Adipocyte (in vitro differentiated cells): ENCODE results near the gene COL11A2.

Source experiments
- DNase-seq: peaks from one replicate; pipeline ENCODE4 v3.0.0-alpha.2; 2015; ENCODE audit warnings: low read depth
- H3K27me3 ChIP-seq: replicated peaks from 2 replicates; pipeline ENCODE4 v1.7.0; 2013; ENCODE audit warnings: mild to moderate bottlenecking, low read length, moderate library complexity; ENCODE audit not compliant: control insufficient read depth, insufficient read depth
- H3K36me3 ChIP-seq: 2 replicates; pipeline ENCODE4 v1.7.0; 2013; ENCODE audit warnings: low read length, mild to moderate bottlenecking, moderate library complexity; ENCODE audit not compliant: control insufficient read depth, insufficient read depth, severe bottlenecking
- H3K4me1 ChIP-seq: 2 replicates; pipeline ENCODE4 v1.7.0; 2013; ENCODE audit warnings: mild to moderate bottlenecking, low read length, moderate library complexity; ENCODE audit not compliant: control insufficient read depth, insufficient read depth
- H3K4me3 ChIP-seq: 2 replicates; pipeline ENCODE4 v1.7.0; 2013; ENCODE audit warnings: mild to moderate bottlenecking, low read length, moderate library complexity
- H3K9ac ChIP-seq: 2 replicates; pipeline ENCODE4 v1.7.0; 2013; ENCODE audit warnings: mild to moderate bottlenecking, low read length, moderate library complexity
- H3K9me3 ChIP-seq: 2 replicates; pipeline ENCODE4 v1.7.0; 2013; ENCODE audit warnings: mild to moderate bottlenecking, low read length, moderate library complexity; ENCODE audit not compliant: control insufficient read depth

The COL11A2 gene

DNA sequence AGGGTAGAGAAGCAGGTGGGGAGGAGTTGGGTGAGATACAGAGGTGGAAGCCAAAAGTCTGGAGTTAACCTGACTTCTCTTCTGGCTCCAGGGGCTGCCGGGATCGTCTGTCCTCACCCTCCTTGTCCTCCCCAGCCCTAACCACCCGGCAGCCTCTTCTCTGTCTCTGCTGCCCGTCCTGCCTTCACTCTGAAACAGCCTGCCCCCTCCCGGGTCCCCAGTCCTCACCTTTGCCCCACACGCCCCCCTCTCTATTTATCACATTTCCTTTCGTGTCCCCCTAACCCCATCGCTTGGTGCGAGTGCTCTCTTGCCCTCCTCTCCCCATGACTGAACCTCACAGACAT, 21.7 kb upstream of the COL11A2 start:
- H3K4me1 ChIP-seq, result peaks cover 13% of the 10 kb centered on the region
- no peaks in the 10 kb centered on the region for H3K9me3 ChIP-seq
- no peak for DNase-seq
- peak overlapping the region; percentile 84 for H3K4me3 ChIP-seq
- no peaks in the 10 kb centered on the region for H3K27me3 ChIP-seq
- peak overlapping the region; percentile 89 for H3K9ac ChIP-seq
- H3K36me3 ChIP-seq, result peaks cover 17% of the 10 kb centered on the region

DNA sequence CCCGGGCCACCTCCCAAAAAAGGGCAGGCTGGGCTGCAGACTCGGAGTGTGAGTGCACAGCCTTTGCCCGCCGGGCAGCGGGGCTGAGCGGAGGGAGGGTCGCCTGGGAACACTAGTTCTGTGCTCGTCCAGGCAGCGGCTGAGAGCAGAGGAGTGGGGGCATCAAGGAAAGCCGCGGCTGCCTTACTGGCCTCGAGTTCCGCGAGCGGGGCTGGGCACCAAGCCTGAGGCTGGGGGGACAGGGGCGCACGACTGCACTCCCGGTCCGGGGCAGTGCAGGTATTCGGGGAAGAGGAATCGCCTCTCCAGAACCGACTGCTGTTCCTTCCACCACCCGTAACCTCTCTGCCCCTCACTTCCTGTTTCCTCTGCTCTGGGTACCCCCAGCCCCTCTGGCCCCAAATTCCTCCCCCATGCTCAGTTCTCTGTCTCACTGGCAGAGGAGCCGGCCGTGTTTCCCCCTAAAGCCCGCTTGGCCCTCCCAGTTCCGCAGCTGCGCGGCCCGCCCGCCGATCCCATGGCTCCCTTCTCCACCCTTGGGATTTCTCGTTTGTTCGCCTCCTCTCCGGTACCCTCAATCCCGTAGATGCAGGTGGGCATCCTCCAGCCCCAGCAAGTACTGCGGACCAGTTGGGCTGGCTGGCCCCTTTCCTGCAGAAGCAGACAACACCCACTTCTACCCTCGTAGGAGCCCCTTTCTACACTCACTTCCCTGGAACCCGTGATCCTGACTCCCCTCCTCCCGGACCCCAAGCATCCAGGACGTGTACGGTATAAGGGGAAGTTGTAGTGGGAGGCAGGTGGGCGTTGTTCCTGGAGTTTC, 21.1 kb upstream of the COL11A2 start:
- Histone ChIP-seq H3K4me1 (peaks cover 16% of the 10 kb centered on the region), H3K9ac (peak overlapping the region; percentile 89), H3K9me3 (no peaks in the 10 kb centered on the region), H3K4me3 (peak overlapping the region; percentile 84), H3K27me3 (no peaks in the 10 kb centered on the region), H3K36me3 (peaks cover 17% of the 10 kb centered on the region)
- DNase-seq, result peak; percentile 53

- peak overlapping the region; percentile 89 for H3K9ac ChIP-seq
- no peaks in the 10 kb centered on the region for H3K27me3 ChIP-seq
- H3K36me3 ChIP-seq, result peaks cover 17% of the 10 kb centered on the region
- H3K9me3 ChIP-seq, result no peaks in the 10 kb centered on the region
- peak overlapping the region; percentile 84 for H3K4me3 ChIP-seq
- H3K4me1 ChIP-seq, result peaks cover 16% of the 10 kb centered on the region
- DNase-seq, result no peak
These were observed 20.5 kb upstream of the COL11A2 start for GRCh38 chr6:33212857-33213165.

DNA sequence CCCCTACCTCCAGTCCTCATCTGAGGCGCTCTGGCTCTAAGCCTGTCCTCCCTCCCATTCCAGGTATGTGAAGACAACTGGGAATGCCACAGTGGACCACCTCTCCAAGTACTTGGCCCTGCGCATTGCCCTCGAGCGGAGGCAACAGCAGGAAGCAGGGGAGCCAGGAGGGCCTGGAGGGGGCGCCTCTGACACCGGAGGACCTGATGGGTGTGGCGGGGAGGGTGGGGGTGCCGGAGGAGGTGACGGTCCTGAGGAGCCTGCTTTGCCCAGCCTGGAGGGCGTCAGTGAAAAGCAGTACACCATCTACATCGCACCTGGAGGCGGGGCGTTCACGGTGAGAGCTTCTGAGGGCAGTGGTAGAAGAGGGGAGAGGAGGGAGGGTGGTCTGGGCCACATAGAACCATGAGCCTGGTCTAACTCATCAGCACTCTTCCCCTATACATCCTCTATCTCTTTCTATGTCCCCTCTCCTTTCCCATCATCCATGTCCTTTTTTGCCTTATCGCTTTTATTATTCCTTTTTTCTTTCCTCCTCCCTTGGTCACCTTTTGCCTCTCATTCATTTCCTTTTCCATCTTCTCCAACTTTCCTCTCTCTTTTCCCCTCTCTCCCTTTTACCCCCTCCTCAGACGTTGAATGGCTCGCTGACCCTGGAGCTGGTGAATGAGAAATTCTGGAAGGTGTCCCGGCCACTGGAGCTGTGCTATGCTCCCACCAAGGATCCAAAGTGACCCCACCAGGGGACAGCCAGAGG, 19.6 kb upstream of the COL11A2 start:
- H3K4me1 ChIP-seq, result peaks cover 21% of the 10 kb centered on the region
- no peaks in the 10 kb centered on the region for H3K27me3 ChIP-seq
- no peak for DNase-seq
- no peaks in the 10 kb centered on the region for H3K9me3 ChIP-seq
- no peak overlapping the region for H3K4me3 ChIP-seq
- peak overlapping the region; percentile 89 for H3K9ac ChIP-seq
- peaks cover 17% of the 10 kb centered on the region for H3K36me3 ChIP-seq

- no peak overlapping the region for H3K9ac ChIP-seq
- H3K27me3 ChIP-seq, result no peaks in the 10 kb centered on the region
- no peak for DNase-seq
- peaks cover 25% of the 10 kb centered on the region for H3K4me1 ChIP-seq
- peaks cover 17% of the 10 kb centered on the region for H3K36me3 ChIP-seq
- H3K4me3 ChIP-seq, result no peak overlapping the region
- no peaks in the 10 kb centered on the region for H3K9me3 ChIP-seq
These were observed 18.9 kb upstream of the COL11A2 start for GRCh38 chr6:33211136-33211535.

- no peak for DNase-seq
- Histone ChIP-seq H3K27me3 (no peaks in the 10 kb centered on the region), H3K4me1 (peaks cover 35% of the 10 kb centered on the region), H3K9me3 (no peaks in the 10 kb centered on the region), H3K36me3 (peaks cover 17% of the 10 kb centered on the region), H3K9ac (no peak overlapping the region), H3K4me3 (no peak overlapping the region)
These were observed 17.6 kb upstream of the COL11A2 start for GRCh38 chr6:33209856-33210255.

GRCh38 chr6:33208091-33208967, 16.1 kb upstream of the COL11A2 start, which contains the start of gene RING1:
TSS of gene RING1 (plus strand) at chr6:33208500. CDS start at chr6:33208823, 323 bp downstream.
- H3K9me3 ChIP-seq, result no peaks in the 10 kb centered on the region

GRCh38 chr6:33207552-33208090, 15.4 kb upstream of the COL11A2 start:
- Histone ChIP-seq H3K4me1 (peaks cover 45% of the 10 kb centered on the region), H3K27me3 (no peaks in the 10 kb centered on the region), H3K4me3 (peak overlapping the region; percentile 95), H3K36me3 (peaks cover 32% of the 10 kb centered on the region), H3K9me3 (no peaks in the 10 kb centered on the region), H3K9ac (peak overlapping the region; percentile 99)
- DNase-seq, result peak; percentile 87

More at GRCh38 chr6:33208091-33208967, 16.1 kb upstream of the COL11A2 start, which contains the start of gene RING1:
- peak within 1 kb of the TSS; percentile 95 for H3K4me3 ChIP-seq
- peak; percentile 96 for DNase-seq
- peaks cover 25% of the 10 kb centered on the region for H3K36me3 ChIP-seq
- peaks cover 43% of the 10 kb centered on the region for H3K4me1 ChIP-seq
- H3K9ac ChIP-seq, result peak within 1 kb of the TSS; percentile 99
- no peaks in the 10 kb centered on the region for H3K27me3 ChIP-seq

DNA sequence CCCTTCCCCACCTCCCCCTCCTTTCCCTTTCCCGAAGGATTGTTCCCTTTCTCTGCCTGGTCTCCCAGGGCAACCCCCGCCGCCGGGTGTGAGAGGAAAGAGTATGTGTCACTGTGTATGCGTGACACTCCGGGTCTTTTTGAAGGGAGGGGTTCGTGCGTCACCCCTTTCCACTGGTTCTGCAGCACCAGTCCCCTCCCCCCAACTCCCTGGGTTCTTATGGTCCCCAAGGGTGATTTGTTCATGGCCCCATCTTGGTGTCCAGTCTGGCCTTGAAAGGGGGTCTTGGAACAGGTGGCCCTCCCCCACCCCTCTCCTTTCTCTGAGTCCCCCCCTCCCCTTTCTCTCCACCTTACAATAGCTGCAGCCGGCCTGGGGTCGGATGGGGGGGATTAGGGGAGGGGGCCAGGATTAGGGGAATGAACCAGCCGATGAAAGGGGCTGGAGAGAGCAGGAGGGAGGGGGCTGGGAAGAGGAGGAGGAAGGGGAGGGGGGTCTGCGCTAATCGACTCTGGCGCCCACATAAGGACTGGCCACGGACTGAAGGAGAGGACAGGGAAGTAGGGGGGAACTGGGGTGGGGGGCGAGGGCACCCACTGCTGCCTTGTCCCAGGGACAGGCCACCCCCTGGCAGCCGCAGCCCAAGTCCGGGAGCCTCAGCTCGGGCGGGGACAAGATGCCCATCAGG, 14.7 kb upstream of the COL11A2 start:
- Histone ChIP-seq H3K9me3 (no peaks in the 10 kb centered on the region), H3K4me1 (peaks cover 48% of the 10 kb centered on the region), H3K27me3 (no peaks in the 10 kb centered on the region), H3K9ac (peak overlapping the region; percentile 99), H3K36me3 (peaks cover 38% of the 10 kb centered on the region), H3K4me3 (peak overlapping the region; percentile 95)
- DNase-seq, result peak; percentile 47

GRCh38 chr6:33206027-33206863, 14.0 kb upstream of the COL11A2 start:
- H3K4me3 ChIP-seq, result no peak overlapping the region
- H3K4me1 ChIP-seq, result peaks cover 53% of the 10 kb centered on the region
- H3K9me3 ChIP-seq, result no peaks in the 10 kb centered on the region
- DNase-seq, result no peak
- no peaks in the 10 kb centered on the region for H3K27me3 ChIP-seq
- H3K36me3 ChIP-seq, result peaks cover 42% of the 10 kb centered on the region
- H3K9ac ChIP-seq, result no peak overlapping the region
